IPS-18a (cell line): ENCODE measurements around the gene CASKIN1.
"Not testable (repeated sequence)": the region's sequence is repeated elsewhere in the genome, so short reads cannot be mapped to it uniquely, and the experiment has no call there.

ENCODE experiments used
- H3K27ac ChIP-seq: one replicate; pipeline ENCODE4 v1.5.1; 2013; ENCODE audit warnings: low read length
- H3K27me3 ChIP-seq: one replicate; pipeline ENCODE4 v1.6.1; 2013; ENCODE audit warnings: mild to moderate bottlenecking, low read length; ENCODE audit not compliant: control insufficient read depth, insufficient read depth
- H3K36me3 ChIP-seq: one replicate; pipeline ENCODE4 v1.6.1; 2013; ENCODE audit warnings: low read depth, low read length; ENCODE audit not compliant: control insufficient read depth
- H3K4me1 ChIP-seq: one replicate; pipeline ENCODE4 v1.6.1; 2013; ENCODE audit warnings: low read depth, low read length; ENCODE audit not compliant: control insufficient read depth
- H3K4me3 ChIP-seq: one replicate; pipeline ENCODE4 v1.5.1; 2013; ENCODE audit warnings: low read length
- H3K9ac ChIP-seq: one replicate; pipeline ENCODE4 v1.6.1; 2013; ENCODE audit warnings: mild to moderate bottlenecking, low read length, moderate library complexity
- H3K9me3 ChIP-seq: one replicate; pipeline ENCODE4 v1.6.1; 2013; ENCODE audit warnings: low read depth, low read length; ENCODE audit not compliant: control insufficient read depth

Gene CASKIN1

GRCh38 chr16:2127630-2128280 lies 68.7 kb downstream of the CASKIN1 start:
- not testable (repeated sequence) for H3K9ac ChIP-seq, H3K27ac ChIP-seq, H3K9me3 ChIP-seq, H3K27me3 ChIP-seq, H3K4me3 ChIP-seq, H3K4me1 ChIP-seq, H3K36me3 ChIP-seq
